GM18520 (cell line): Measurements from ENCODE around the gene COA5.
"Not testable (repeated sequence)": the region's sequence is repeated elsewhere in the genome, so short reads cannot be mapped to it uniquely, and the experiment has no call there.

Experiments used
- ATAC-seq: cut with Tn5 transposase; IDR thresholded peaks from one replicate; pipeline ENCODE4 v1.9.1; 2021; ENCODE audit not compliant: unreplicated experiment

COA5 gene

GRCh38 chr2:98607104-98607503 lies 1.2 kb downstream of the COA5 start:
- ATAC-seq: no peak

- no peak for ATAC-seq
Measured at GRCh38 chr2:98606431-98606830, 1.9 kb downstream of the COA5 start.

- no peak for ATAC-seq
Measured at GRCh38 chr2:98605076-98605475, 3.2 kb downstream of the COA5 start.

GRCh38 chr2:98604547-98604946 lies 3.8 kb downstream of the COA5 start:
- ATAC-seq: no peak

GRCh38 chr2:98601532-98602132 lies 6.7 kb downstream of the COA5 start:
- no peak for ATAC-seq

GRCh38 chr2:98598781-98599428 lies 9.4 kb downstream of the COA5 start:
- no peak for ATAC-seq

GRCh38 chr2:98594665-98595064 lies 13.6 kb downstream of the COA5 start:
- not testable (repeated sequence) for ATAC-seq

GRCh38 chr2:98592565-98592964 lies 15.7 kb downstream of the COA5 start:
- ATAC-seq: no peak

- no peak for ATAC-seq
Measured at GRCh38 chr2:98589489-98589888, 18.8 kb downstream of the COA5 start.

- ATAC-seq: no peak
Measured at GRCh38 chr2:98588880-98589431, 19.4 kb downstream of the COA5 start.

GRCh38 chr2:98586551-98587140 lies 21.7 kb downstream of the COA5 start:
- no peak for ATAC-seq

GRCh38 chr2:98585386-98585785 lies 22.9 kb downstream of the COA5 start:
- no peak for ATAC-seq

- ATAC-seq: no peak
Measured at GRCh38 chr2:98583816-98584618, 24.3 kb downstream of the COA5 start.

- no peak for ATAC-seq
Measured at GRCh38 chr2:98583276-98583675, 25.0 kb downstream of the COA5 start.

- ATAC-seq: no peak
Measured at GRCh38 chr2:98582523-98582922, 25.8 kb downstream of the COA5 start.

GRCh38 chr2:98580656-98581284 lies 27.5 kb downstream of the COA5 start:
- no peak for ATAC-seq

- ATAC-seq: no peak
Measured at GRCh38 chr2:98579926-98580325, 28.4 kb downstream of the COA5 start.

- ATAC-seq: no peak
Measured at GRCh38 chr2:98578231-98578630, 30.1 kb downstream of the COA5 start.

GRCh38 chr2:98577313-98577712 lies 31.0 kb downstream of the COA5 start:
- no peak for ATAC-seq

- no peak for ATAC-seq
Measured at GRCh38 chr2:98576666-98577312, 31.5 kb downstream of the COA5 start.

- ATAC-seq: no peak
Measured at GRCh38 chr2:98573426-98573825, 34.9 kb downstream of the COA5 start.
